Activated CD8-positive, alpha-beta memory T cell treated with anti-CD3 and anti-CD28 coated beads, Interleukin-2, amount 50 U/mL, for 24 hours (primary cell): ENCODE data around the gene MNT.
A peak's percentile ranks its signal among the peaks of the same experiment; 100 is the strongest.

Experiments used
- DNase-seq: peaks from one replicate; pipeline ENCODE4 v3.0.0-alpha.2; 2020; ENCODE audit errors: extremely low read depth

MNT gene

DNA sequence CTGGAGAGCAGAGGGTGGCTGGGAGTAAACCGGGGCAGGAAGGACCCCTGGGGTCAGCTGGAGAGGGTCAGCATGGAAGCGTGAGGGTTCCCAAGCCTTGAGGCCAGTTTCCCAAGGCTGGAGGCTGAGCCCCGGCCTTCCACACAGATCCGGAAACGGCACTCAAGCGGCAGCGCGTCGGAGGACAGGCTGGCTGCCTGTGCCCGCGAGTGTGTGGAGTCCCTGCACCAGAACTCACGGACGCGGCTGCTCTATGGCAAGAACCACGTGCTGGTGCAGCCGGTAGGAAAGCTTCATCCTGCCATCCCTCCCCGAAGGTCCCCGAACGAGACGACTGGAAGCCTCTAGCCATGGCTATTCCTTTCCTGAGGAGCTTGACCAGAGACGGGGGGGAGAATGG lies 37.5 kb downstream of the MNT start:
- DNase-seq, result no peak

DNA sequence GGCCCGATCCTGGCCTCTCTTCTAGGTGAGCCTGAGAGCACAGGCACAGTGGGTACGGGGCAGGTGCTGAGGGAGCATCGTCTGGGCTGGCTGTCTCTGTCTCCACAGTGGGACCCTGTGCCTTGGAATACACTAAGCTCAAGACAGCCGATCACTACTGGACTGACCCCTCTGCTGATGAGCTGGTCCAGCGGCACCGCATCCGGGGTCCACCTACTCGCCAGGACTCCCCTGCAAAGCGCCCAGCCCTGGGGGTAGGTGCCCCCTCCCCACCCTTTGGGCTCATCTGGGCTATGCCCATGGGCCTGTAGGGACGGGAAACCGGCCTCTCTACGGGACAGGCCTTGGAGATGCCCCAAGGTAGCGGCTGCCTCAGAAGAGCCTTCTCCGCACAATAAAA lies 38.0 kb downstream of the MNT start:
- no peak for DNase-seq

DNA sequence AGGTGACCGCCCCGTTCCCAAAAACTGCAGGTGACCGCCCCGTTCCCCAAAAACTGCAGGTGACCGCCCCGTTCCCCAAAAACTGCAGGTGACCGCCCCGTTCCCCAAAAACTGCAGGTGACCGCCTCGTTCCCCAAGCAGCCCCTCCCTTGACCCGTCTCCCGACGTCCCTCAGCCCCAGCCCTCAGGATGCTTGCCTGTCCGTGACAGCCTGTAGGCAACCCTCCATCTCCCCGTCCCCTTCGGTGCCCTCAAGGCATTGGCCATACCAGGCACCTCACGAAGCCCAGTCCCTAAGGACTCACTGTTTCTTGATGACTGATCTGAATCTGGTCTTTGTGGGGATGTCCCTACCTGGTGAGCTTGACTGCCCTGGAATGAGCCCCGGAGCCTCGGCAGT lies 38.4 kb downstream of the MNT start:
- DNase-seq, result no peak

DNA sequence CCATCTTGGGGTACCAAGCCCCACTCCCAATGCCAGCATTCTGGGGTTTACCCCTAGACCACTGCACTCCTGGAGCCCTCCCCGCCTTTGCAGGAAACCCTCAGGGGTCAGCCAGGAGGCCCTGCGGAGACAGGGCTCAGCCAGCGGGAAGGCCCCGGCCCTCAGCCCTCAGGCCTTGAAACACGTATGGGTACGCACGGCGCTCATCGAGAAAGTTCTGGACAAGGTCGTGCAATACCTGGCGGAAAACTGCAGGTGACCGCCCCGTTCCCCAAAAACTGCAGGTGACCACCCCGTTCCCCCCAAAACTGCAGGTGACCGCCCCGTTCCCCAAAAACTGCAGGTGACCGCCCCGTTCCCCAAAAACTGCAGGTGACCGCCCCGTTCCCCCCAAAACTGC lies 38.8 kb downstream of the MNT start:
- DNase-seq, result no peak

- no peak for DNase-seq
Measured at GRCh38 chr17:2361010-2361760, 39.7 kb downstream of the MNT start.

- no peak for DNase-seq
Measured at GRCh38 chr17:2357931-2358434, 42.9 kb downstream of the MNT start.

DNA sequence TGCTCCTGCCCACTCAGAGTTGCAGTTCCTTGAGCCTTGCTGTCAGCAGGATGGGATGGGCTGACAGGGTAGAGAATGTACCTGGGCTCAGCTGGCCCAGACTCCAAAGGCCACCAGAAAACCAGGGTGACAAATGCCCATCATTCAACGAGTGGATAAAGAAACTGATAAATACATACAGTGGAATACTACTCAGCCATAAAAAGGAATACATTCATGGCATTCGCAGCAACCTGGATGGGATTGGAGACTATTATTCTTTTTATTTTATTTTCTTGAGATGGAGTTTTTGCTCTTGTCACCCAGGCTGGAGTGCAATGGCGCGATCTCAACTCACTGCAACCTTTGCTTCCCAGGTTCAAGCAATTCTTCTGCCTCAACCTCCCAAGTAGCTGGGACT lies 43.6 kb downstream of the MNT start:
- no peak for DNase-seq

GRCh38 chr17:2354311-2354710 lies 46.5 kb downstream of the MNT start:
- no peak for DNase-seq

DNA sequence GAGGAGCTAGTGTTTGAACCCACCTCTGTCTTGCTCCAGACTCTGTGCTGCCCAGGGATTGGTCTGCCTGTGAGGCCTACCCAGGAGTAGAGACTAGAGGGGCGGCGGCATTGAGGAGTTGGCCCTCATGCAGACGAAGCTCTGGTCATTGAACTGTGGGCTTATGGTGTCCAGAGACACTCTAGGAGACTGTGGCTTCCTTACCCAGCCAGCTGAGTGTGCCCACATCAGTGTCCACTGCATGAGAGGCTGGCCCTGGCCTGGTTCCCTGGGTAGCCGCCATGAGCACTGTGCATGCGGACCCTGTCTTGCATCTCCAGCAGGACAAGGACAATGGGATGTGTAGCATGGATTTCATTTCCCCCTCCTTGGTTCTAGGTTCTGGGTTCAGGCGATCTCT lies 49.6 kb downstream of the MNT start:
- DNase-seq, result no peak

- no peak for DNase-seq
Measured at GRCh38 chr17:2347805-2348685, 52.8 kb downstream of the MNT start.

DNA sequence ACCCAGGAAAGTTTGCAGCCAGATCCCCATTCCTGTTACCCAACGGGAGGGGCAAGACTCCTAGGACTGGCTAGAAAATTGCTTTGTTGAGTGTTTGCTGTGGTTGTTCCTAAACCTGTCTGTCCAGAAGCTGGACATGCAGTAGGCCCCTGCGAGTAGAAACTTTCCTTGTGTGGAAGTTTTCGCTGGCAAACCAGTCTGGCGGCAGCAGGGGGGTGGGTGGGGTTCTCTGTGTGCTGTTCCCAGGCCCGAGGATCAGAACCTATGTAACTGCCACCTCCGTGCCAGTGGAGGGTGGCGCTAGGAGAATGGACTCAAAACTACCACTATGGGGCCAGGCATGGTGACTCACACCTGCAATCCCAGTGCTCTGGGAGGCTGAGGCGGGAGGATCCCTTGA lies 54.4 kb downstream of the MNT start:
- DNase-seq, result no peak

GRCh38 chr17:2344528-2344927 lies 56.3 kb downstream of the MNT start:
- no peak for DNase-seq

GRCh38 chr17:2343421-2343820 lies 57.4 kb downstream of the MNT start:
- no peak for DNase-seq

DNA sequence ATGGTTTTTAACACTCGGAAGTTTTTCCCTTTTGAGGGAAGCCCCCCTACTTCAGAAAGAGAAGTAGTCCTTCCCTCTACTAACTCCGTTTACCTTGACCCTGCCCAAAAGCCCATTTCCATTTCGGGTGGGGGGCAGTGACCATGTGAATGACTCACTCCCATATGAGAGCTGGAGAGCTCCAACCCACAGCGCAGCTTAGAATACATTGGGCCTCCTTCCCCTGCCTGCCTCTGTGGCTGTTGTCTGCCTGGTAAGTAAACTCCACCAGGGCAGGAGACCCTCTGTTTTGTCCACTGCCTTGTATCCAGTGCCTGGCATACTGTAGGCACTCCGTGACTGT lies 62.6 kb downstream of the MNT start:
- DNase-seq, result no peak

- no peak for DNase-seq
Measured at GRCh38 chr17:2337544-2338314, 63.1 kb downstream of the MNT start.

GRCh38 chr17:2336852-2337543 lies 63.9 kb downstream of the MNT start, which contains the start of gene SGSM2:
TSS of gene SGSM2 (plus strand) at chr17:2337501. CDS start at chr17:2337689, 188 bp downstream.
- DNase-seq, result no peak

- peak; percentile 65 for DNase-seq
Measured at GRCh38 chr17:2336215-2336851, 64.5 kb downstream of the MNT start, which contains the start of gene TSR1. TSS of gene TSR1 (minus strand) at chr17:2336457. CDS start at chr17:2336427, 30 bp downstream.

GRCh38 chr17:2335726-2336214 lies 65.1 kb downstream of the MNT start:
- no peak for DNase-seq
